ENCODE data around the gene FGF19.

- no peak for TF ChIP-seq POLR2AphosphoS5 (IDR thresholded peaks at IDR 0.05)
- no peak for TF ChIP-seq CTCF (IDR thresholded peaks at IDR 0.05)
- no peak for TF ChIP-seq POLR2A (IDR thresholded peaks at IDR 0.05)
- no peak for TF ChIP-seq EP300 (IDR thresholded peaks at IDR 0.05)
Measured at GRCh38 chr11:69707176-69707575, 3.4 kb upstream of the FGF19 start.
